GM12873 (cell line): Measurements from ENCODE around the gene GALE.

ENCODE experiments used
- CTCF ChIP-seq: IDR thresholded peaks from 2 replicates; pipeline ENCODE4 v1.5.1; 2012; ENCODE audit warnings: low read depth, mild to moderate bottlenecking, moderate library complexity, low read length, control low read depth; ENCODE audit not compliant: insufficient read depth; ENCODE audit errors: missing control alignments

The GALE gene

GRCh38 chr1:23748016-23748415 lies 52.5 kb downstream of the GALE start:
- no peak for TF ChIP-seq CTCF
